Stimulated activated naive CD8-positive, alpha-beta T cell treated with anti-CD3 and anti-CD28 coated beads, Interleukin-15, Interleukin-2, amounts not matched to agents 100 ng/mL and 50 ng/mL, for 24 hours (primary cell): ENCODE data around the gene ZMIZ1.

Experiments used
- H3K27ac Mint-ChIP-seq: one replicate; pipeline ENCODE4 v1.8.0; 2021; ENCODE audit warnings: mild to moderate bottlenecking, mixed read lengths
- H3K27me3 Mint-ChIP-seq: one replicate; pipeline ENCODE4 v1.8.0; 2021; ENCODE audit warnings: mixed read lengths
- H3K36me3 Mint-ChIP-seq: one replicate; pipeline ENCODE4 v1.8.0; 2021; ENCODE audit warnings: low read depth, mixed read lengths
- H3K4me1 Mint-ChIP-seq: one replicate; pipeline ENCODE4 v1.8.0; 2021; ENCODE audit warnings: low read depth, mixed read lengths
- H3K4me3 Mint-ChIP-seq: one replicate; pipeline ENCODE4 v1.8.0; 2021; ENCODE audit warnings: mild to moderate bottlenecking, mixed read lengths
- H3K9me3 Mint-ChIP-seq: one replicate; pipeline ENCODE4 v1.8.0; 2021; ENCODE audit warnings: mixed read lengths

ZMIZ1 gene

DNA sequence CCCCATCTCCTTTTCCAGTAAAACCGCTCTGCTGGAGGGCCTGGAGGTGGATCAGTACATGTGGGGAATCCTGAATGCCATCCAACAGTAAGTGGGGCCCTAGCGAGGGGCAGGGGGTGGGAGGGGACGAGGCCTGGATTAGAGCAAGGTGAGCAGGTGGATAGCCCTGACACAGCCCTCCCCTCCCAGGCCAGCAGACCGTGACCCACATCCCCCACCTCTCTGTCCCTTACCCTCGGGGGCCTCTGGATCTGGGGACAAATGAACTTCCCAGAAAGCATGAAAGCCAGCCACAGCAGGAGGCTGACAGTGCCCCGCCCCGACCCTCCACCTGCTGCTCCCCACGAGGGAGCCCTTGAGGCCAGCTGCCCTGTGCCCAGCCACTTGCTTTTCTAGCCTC, 236.7 kb downstream of the ZMIZ1 start:
- H3K27me3 Mint-ChIP-seq = no peaks in the 10 kb centered on the region
- H3K27ac Mint-ChIP-seq = no peak overlapping the region
- H3K4me1 Mint-ChIP-seq = no peaks in the 10 kb centered on the region
- no peak overlapping the region for H3K4me3 Mint-ChIP-seq
- H3K36me3 Mint-ChIP-seq = peaks cover 45% of the 10 kb centered on the region
- no peaks in the 10 kb centered on the region for H3K9me3 Mint-ChIP-seq

DNA sequence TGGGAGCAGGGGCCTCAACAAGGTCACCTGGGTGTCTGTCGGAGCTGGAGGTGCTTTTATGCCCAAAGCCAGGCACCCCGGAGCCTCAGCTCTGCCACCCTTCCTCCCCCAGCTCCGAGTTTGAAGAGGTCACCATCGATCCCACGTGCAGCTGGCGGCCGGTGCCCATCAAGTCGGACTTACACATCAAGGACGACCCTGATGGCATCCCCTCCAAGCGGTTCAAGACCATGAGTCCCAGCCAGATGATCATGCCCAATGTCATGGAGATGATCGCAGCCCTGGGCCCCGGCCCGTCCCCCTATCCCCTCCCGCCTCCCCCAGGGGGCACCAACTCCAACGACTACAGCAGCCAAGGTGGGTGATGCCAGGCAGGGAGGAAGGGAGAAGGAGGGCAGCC, 237.2 kb downstream of the ZMIZ1 start:
- no peak overlapping the region for H3K27ac Mint-ChIP-seq
- peaks cover 43% of the 10 kb centered on the region for H3K36me3 Mint-ChIP-seq
- no peaks in the 10 kb centered on the region for H3K9me3 Mint-ChIP-seq
- no peaks in the 10 kb centered on the region for H3K4me1 Mint-ChIP-seq
- no peaks in the 10 kb centered on the region for H3K27me3 Mint-ChIP-seq
- H3K4me3 Mint-ChIP-seq = no peak overlapping the region

DNA sequence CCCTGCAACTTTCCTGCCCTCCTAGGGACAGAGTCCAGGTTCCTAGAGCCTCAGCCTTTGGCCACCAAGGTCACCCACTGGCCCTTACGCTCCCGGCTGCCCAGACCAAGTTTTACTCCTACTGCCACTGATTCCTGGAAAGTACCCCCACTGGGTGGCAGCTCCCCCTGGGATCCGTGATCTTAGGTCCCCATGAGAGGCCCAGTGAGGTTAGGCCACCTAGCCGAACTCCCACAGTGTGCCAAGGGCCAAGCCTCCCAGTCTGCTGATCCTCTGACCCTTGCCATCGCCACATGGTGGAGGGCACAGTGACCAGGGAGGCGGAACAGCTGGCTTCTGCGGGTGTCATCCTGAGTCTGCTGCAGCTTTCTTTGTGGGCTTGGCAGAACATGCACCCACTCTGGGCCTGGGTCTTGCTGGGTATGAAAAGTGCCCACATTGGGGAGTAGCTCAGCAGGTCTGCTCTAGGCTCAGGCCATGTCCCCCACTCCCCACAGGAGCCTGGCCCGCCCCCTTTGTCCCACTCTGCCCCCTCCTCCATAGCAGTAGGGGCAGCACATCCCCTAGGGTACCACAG, 238.0 kb downstream of the ZMIZ1 start:
- H3K9me3 Mint-ChIP-seq = no peaks in the 10 kb centered on the region
- no peak overlapping the region for H3K4me3 Mint-ChIP-seq
- no peaks in the 10 kb centered on the region for H3K27me3 Mint-ChIP-seq
- H3K4me1 Mint-ChIP-seq = no peaks in the 10 kb centered on the region
- no peak overlapping the region for H3K27ac Mint-ChIP-seq
- H3K36me3 Mint-ChIP-seq = peaks cover 37% of the 10 kb centered on the region

DNA sequence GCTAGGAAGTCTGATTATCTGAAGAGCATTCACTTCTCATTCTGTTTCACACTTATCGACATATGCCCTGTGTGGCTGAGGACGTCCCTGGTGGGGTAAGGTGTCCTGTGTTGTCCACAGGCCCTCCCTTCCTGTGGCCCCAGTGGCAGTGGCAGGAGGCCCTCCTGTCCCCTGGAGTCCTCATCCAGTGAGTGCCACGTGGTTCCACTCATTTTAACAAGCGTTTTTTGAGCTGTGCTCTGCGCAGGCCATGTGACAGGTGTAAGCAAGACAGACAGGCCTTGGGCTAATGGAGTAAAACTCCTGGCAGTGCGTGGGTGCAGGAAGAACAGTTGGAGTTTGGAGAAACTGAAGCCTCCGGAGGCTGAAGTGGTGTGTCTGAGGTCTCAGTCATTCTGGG, 239.2 kb downstream of the ZMIZ1 start:
- Mint-ChIP-seq H3K27ac (peak overlapping the region; percentile 31), H3K4me1 (no peaks in the 10 kb centered on the region), H3K9me3 (no peaks in the 10 kb centered on the region), H3K27me3 (no peaks in the 10 kb centered on the region), H3K4me3 (no peak overlapping the region), H3K36me3 (peaks cover 39% of the 10 kb centered on the region)

DNA sequence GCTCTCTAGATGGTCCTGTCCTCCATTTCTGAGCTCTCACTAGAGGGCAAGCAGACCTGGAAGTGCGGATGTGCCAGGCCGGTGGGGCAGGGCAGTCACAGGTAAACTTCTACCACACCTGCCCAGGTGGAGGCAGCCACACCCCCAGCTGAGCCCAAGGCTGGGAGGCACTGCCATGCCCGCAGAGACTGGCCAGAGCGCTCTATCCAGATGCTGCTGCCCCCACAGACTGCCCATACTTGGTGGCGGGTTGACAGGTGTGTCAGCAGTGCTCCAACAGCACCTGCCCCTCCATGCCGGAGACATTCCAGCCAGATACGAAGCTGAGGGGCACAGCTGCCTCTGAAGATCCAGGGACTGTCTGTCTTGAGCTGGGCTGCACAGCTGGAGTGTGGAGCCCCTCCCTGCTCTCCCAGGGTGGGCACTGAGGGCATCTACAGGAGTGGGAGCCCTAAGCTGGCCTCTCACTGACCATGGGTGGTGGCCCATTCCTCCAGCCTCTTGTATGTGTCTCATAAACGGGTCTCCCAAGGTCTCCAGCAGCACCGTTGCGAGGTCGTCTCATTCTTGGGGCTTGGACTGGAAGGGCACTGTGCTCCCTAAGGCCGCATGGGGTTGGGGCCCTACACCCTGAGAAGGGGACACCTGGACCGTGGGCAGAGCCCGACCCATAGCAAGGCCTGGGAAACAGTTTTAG, 240.4 kb downstream of the ZMIZ1 start:
- H3K27ac Mint-ChIP-seq = no peak overlapping the region
- H3K4me3 Mint-ChIP-seq = no peak overlapping the region
- H3K4me1 Mint-ChIP-seq = no peaks in the 10 kb centered on the region
- H3K27me3 Mint-ChIP-seq = no peaks in the 10 kb centered on the region
- H3K36me3 Mint-ChIP-seq = peaks cover 41% of the 10 kb centered on the region
- H3K9me3 Mint-ChIP-seq = no peaks in the 10 kb centered on the region

DNA sequence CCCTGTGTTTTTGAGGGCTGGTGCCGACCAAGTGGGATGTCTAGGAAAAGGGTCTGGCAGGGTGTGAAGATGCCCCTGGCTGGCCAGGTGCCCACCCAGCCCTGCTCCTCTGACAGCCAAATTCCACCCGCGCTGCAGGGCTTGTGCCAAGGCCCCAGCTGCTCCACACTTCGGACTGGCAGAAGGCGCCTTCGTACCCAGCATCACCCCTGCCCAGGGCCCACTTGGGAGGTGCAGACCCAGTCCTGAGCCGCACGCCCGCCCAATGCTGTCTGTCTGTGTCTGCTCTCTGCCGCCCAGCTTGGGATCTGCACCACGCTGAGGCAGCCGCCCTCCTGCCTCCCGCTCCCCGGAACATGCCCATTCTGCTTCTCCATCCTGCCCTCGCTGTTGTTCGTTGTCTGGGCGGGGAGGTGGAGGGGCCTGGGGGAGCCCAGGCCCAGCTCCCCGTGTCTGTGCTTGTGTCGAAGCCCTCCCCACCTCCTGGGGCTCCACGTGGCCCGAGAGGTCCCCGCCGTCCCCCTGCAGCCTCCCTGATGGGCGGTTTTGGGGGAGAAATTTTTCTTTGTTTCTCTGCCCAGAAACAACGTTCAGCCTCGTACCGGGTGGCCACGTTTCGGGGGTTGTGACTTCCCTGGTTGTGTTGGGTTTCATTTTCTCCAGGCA, 241.6 kb downstream of the ZMIZ1 start:
- H3K27me3 Mint-ChIP-seq = no peaks in the 10 kb centered on the region
- no peak overlapping the region for H3K4me3 Mint-ChIP-seq
- H3K36me3 Mint-ChIP-seq = peaks cover 38% of the 10 kb centered on the region
- no peaks in the 10 kb centered on the region for H3K4me1 Mint-ChIP-seq
- H3K27ac Mint-ChIP-seq = no peak overlapping the region
- H3K9me3 Mint-ChIP-seq = no peaks in the 10 kb centered on the region

DNA sequence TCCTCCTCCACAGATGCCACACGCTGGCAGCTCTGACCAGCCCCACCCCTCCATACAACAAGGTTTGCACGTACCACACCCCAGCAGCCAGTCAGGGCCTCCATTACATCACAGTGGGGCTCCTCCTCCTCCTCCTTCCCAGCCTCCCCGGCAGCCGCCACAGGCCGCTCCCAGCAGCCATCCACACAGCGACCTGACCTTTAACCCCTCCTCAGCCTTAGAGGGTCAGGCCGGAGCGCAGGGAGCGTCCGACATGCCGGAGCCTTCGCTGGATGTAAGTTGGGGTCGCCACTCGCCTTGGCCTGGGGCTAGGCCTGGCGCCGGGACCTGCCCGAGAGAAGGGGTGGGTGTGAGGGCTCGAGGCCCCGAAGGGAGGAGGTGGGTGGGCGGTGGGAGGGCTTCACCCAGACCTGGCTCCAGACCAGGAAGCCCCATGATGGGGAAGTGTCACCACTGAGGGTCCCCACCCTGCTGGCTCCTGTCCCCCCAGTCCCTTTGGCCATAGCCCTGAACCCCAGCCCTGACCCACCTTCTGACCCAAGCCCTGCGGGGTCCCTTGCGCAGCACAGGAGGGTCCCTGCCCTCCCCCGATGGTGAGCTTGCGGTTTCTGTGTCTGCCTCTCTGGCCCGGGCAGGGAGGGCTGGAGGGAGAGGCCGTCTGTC, 242.3 kb downstream of the ZMIZ1 start:
- Mint-ChIP-seq H3K27me3 (no peaks in the 10 kb centered on the region), H3K36me3 (peaks cover 40% of the 10 kb centered on the region), H3K4me3 (no peak overlapping the region), H3K27ac (no peak overlapping the region), H3K4me1 (peaks cover 5% of the 10 kb centered on the region), H3K9me3 (no peaks in the 10 kb centered on the region)

DNA sequence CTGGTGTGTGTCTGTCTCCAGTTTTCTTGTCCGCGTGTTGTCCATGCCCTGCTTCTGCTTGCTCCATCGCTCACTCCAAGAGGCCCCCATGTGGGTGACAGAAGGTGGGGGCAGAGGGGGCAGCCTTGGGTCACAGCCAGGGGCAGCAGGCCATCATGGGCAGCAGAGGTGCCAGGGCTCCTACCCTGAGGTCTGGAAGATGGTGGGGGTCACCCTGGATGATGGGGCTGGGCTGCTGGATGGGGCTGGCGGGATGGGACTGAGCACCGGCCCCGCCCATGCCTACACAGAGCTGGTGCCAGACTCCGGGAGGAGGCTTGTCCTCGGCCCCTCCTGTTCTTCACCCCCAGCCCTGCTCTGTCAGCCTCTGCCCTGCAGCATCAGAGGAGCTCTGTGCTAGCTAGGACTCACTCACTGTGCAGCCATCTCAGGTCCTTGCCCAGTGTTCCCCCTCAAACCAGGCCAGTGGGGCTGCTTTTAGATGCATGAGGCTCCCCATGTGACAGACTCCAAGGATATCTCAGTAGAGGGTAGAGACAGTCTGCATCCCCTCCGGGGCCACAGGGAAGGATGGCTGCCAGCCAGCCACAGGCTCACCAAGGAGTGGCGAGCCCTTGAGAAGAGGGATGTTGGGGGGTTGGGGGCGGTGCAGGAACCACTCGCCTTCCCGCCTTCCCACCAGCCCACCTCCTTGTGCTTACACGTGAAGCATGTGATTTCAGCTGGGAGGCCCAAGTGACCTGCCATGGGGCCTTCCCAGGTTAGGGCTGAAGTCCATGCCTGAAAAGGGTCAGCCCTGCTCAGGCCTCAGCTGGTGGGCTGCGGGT, 243.0 kb downstream of the ZMIZ1 start:
- Mint-ChIP-seq H3K27me3 (no peaks in the 10 kb centered on the region), H3K9me3 (no peaks in the 10 kb centered on the region), H3K27ac (no peak overlapping the region), H3K4me1 (peaks cover 13% of the 10 kb centered on the region), H3K4me3 (no peak overlapping the region), H3K36me3 (peaks cover 40% of the 10 kb centered on the region)

DNA sequence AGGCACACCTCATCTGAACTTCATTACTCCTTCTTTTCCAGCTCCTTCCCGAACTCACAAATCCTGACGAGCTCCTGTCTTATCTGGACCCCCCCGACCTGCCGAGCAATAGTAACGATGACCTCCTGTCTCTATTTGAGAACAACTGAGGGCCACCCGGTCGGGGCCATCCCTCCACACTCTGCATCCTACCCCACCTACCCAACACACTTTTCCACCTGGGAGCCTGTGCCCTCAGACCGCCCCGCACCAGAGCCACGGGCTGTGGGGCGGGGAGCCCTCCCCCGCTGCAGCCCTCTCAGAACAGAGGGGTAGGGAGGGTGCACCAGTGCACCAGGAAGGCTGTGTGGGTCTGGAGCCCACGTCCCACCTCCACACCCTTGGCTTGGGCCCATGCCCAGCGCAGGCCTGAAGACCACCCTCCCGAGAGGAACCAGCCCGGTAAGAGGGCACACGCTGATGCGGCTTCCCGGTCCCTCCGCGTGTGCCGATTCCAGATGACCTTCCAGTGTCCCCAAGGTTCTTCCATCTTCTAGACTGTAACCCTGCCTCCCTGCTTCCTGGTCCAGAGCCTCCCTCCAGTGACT, 243.9 kb downstream of the ZMIZ1 start:
- Mint-ChIP-seq H3K4me1 (peaks cover 22% of the 10 kb centered on the region), H3K4me3 (no peak overlapping the region), H3K27me3 (no peaks in the 10 kb centered on the region), H3K36me3 (peaks cover 37% of the 10 kb centered on the region), H3K9me3 (no peaks in the 10 kb centered on the region), H3K27ac (peak overlapping the region; percentile 34)

DNA sequence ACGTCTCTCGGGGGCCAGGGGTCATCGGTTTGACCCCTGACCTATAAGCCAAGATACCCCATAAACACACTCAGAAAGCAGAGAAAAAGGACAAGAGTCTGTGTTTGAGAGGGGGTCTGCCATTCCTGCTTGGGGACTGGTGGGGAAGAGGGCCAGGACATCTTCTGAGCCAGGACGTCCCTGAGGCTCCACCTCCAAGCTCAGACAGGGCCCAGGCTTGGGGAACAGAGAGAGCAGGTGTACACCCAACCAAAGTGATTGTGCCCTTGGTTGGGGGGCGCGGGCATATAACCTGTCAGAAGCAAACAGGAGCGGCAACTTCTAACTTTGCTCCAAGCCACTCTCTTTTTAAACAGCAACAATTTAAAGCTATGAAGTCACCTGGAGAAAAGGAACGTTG, 244.6 kb downstream of the ZMIZ1 start:
- Mint-ChIP-seq H3K36me3 (peaks cover 32% of the 10 kb centered on the region), H3K4me1 (peaks cover 28% of the 10 kb centered on the region), H3K27me3 (no peaks in the 10 kb centered on the region), H3K4me3 (no peak overlapping the region), H3K9me3 (no peaks in the 10 kb centered on the region), H3K27ac (no peak overlapping the region)

DNA sequence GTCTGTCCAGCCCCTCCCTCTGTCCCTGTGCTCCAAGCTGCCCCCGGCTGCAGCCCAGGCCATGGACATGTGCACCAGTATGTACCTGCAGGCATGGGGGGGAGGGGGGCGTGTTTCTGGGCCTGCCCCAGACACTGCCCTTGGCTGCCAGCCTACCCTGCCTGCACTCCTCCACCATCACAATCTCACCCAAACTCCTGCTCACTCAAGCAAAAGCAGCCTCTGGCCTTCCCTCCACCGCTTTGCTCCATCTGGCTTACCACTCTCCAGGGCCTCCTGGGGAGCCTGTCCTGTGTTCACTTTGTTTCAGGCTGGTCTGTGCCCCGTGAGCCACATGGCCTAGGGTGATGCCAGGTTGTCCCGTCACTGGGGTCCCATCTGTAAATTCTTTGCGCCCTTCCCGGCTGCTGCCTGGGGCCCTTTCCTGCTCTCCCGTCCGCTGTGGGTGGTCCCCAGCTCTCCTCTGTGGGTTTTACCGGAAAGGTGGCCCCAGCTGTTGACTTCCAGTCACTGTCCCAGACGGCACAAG, 245.2 kb downstream of the ZMIZ1 start:
- no peak overlapping the region for H3K27ac Mint-ChIP-seq
- H3K27me3 Mint-ChIP-seq = no peaks in the 10 kb centered on the region
- no peak overlapping the region for H3K4me3 Mint-ChIP-seq
- peaks cover 34% of the 10 kb centered on the region for H3K4me1 Mint-ChIP-seq
- no peaks in the 10 kb centered on the region for H3K9me3 Mint-ChIP-seq
- peaks cover 26% of the 10 kb centered on the region for H3K36me3 Mint-ChIP-seq

DNA sequence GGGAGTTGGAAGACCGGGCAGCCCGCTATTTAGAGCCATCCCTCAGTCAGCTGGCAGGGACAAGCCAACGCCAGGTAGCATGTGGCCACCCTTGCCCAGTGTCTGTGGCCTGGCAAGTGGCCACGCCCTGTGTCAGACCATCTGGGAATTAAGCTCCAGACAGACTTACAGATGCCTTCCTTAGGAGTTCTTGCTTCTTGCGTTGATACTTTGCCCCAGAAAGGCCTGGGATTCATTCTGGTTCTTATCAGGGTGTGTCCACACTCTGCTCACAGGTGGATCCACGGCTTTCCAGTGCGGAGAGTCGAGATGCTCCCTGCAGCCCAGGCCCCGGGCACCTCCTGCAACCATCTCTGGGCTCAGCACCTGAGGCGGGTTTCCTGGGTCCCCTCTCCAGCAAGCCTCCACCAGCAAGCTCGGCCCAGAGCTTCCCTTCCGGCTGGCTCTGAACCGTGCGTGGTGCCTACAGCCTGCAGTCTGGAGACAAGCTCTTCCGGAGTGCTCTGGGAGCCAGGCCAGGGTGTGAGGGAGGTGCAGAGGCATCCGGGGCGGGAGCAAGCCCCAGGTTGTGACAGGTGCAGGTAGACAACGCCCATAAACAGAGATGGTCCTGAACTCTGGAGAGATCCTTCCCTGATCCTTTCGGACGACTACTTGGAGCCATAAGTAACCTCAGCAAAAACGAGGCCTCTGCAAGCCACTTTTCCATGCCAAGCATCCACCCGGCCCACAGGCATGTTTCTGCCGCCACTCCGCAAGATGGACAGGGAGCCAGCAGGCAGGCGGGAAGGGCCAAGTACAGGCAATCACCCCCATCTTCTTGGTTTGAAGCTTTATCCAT, 246.2 kb downstream of the ZMIZ1 start:
- H3K9me3 Mint-ChIP-seq = peaks cover 4% of the 10 kb centered on the region
- no peak overlapping the region for H3K27ac Mint-ChIP-seq
- peaks cover 44% of the 10 kb centered on the region for H3K4me1 Mint-ChIP-seq
- peaks cover 21% of the 10 kb centered on the region for H3K36me3 Mint-ChIP-seq
- H3K4me3 Mint-ChIP-seq = no peak overlapping the region
- no peaks in the 10 kb centered on the region for H3K27me3 Mint-ChIP-seq

DNA sequence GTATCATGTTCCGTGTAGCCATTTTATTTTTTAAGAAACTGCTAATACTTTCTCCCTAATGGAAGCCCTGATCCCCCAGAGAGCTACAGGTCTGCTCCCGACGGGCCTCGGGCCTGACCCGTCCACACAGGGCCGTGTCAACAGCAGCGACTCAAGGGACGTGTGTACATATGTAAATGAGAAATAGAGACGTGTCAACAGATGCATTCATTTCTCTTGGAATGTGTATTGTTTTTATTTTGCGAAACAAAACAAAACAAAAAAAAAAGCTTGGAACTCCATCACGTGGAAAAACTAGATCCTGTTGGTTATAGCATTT, 246.8 kb downstream of the ZMIZ1 start:
- Mint-ChIP-seq H3K27ac (no peak overlapping the region), H3K4me1 (peaks cover 50% of the 10 kb centered on the region)

More for the DNA sequence above, 246.8 kb downstream of the ZMIZ1 start:
- no peak overlapping the region for H3K4me3 Mint-ChIP-seq
- H3K36me3 Mint-ChIP-seq = peaks cover 19% of the 10 kb centered on the region
- peaks cover 4% of the 10 kb centered on the region for H3K9me3 Mint-ChIP-seq
- no peaks in the 10 kb centered on the region for H3K27me3 Mint-ChIP-seq
